Astrocyte of the spinal cord (primary cell): Measurements from ENCODE around the gene MLPH.
A peak's percentile ranks its signal among the peaks of the same experiment; 100 is the strongest.

Experiments used
- DNase-seq: peaks from one replicate; pipeline ENCODE4 v3.0.0; 2011; ENCODE audit warnings: low read depth, low spot score
- H3K4me3 ChIP-seq: 2 replicates; pipeline ENCODE4 v1.5.1; 2011; ENCODE audit warnings: low read depth, mild to moderate bottlenecking, low read length, moderate library complexity
- in situ Hi-C: cut with HindIII; loops from 2 replicates; pipeline ENCODE4 v1.10.0; 2017; ENCODE audit warnings: low sequenced_read_pairs
- TF ChIP-seq, protein P1 (sequence below): IDR thresholded peaks from 2 replicates; pipeline ENCODE4 v1.5.1; 2012; ENCODE audit warnings: low read depth, mild to moderate bottlenecking, low read length, inconsistent platforms

MLPH gene

DNA sequence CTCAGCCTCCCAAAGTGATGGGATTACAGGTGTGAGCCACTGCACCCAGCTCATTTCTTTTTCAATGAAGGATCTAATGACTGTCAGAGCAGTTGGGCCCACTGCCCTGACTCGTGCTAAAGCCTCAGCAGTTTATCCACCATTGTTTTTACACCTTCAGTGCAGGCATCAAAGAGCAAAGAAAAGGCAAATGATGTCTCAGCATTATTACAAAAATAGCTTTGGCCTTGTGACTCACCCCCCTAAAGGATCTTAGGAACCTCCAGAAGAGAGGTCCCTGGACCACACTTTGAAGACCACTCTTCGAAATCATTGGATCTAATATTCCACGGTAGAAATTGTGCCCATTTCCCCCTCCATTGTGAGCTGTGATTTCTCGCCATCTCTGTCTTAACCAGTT lies 21.3 kb downstream of the MLPH start:
- H3K4me3 ChIP-seq: no peak overlapping the region
- in situ Hi-C loops: no loop called here
- no peak for DNase-seq
- TF ChIP-seq, protein P1, sequence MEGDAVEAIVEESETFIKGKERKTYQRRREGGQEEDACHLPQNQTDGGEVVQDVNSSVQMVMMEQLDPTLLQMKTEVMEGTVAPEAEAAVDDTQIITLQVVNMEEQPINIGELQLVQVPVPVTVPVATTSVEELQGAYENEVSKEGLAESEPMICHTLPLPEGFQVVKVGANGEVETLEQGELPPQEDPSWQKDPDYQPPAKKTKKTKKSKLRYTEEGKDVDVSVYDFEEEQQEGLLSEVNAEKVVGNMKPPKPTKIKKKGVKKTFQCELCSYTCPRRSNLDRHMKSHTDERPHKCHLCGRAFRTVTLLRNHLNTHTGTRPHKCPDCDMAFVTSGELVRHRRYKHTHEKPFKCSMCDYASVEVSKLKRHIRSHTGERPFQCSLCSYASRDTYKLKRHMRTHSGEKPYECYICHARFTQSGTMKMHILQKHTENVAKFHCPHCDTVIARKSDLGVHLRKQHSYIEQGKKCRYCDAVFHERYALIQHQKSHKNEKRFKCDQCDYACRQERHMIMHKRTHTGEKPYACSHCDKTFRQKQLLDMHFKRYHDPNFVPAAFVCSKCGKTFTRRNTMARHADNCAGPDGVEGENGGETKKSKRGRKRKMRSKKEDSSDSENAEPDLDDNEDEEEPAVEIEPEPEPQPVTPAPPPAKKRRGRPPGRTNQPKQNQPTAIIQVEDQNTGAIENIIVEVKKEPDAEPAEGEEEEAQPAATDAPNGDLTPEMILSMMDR: no peak

DNA sequence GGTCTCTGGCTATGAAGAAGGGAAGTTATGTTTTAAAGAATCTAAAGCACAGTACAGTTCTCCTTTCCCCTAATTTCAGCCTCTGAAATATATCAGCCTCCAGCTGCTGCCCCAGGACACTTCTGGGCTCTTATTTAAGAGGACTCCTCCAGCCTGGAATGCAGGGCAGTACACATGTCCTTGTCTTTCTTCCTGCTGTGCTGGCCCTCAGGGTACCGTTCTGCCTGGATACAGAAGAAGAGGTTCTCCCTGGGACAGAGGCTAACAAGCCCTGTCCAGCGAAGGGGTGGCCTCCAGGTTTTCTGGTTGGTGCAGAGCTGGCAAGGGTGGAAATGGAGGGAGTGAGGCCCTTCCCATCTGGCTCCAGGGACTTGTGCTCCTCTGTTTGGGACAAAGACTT lies 22.1 kb downstream of the MLPH start:
- TF ChIP-seq, protein P1: no peak
- in situ Hi-C loops: no loop called here
- DNase-seq: no peak
- no peak overlapping the region for H3K4me3 ChIP-seq

DNA sequence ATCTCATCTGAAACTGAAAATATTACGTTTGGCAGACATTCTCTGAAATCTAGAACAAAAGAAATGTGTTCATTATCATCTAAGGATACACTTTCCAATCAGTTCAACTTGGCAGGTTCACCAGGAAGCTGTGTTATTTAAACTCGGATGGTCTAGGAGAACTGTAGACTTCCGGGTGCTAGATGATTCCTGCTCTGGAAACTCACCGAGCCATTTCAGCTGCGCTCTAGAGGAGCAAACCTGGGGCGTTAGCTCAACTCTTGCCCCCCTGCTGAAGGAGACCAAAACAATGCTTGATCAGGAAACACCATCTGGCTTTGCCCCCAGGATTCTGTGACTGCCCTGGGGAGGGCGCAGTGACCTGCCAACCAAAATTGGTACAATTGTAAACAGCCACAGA lies 22.9 kb downstream of the MLPH start:
- in situ Hi-C loops: no loop called here

DNA sequence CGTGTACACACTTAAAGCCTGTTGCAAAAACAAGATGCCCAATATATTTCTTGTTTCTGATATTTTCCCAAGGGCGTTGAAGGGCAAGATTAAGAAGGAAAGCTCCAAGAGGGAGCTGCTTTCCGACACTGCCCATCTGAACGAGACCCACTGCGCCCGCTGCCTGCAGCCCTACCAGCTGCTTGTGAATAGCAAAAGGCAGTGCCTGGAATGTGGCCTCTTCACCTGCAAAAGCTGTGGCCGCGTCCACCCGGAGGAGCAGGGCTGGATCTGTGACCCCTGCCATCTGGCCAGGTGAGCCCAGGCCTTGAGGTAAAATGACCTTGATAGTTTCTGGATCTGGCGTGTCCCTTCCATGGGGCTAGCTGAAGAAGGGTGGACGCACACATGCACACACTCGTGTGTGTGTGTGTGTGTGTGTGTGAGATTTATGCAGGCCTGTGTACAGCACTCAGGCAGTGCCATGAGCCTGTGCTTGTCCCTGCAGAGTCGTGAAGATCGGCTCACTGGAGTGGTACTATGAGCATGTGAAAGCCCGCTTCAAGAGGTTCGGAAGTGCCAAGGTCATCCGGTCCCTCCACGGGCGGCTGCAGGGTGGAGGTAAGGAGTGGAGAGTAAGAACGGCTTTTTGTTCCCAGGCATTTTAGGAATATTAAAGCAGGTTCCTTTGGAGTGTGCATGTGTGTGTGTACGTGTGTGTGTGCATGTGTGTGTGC lies 23.6 kb downstream of the MLPH start:
- TF ChIP-seq, protein P1: no peak
- no peak overlapping the region for H3K4me3 ChIP-seq
- in situ Hi-C loops: no loop called here
- DNase-seq: no peak

More for the DNA sequence above, 22.9 kb downstream of the MLPH start:
- no peak for DNase-seq
- TF ChIP-seq, protein P1: no peak
- H3K4me3 ChIP-seq: no peak overlapping the region

DNA sequence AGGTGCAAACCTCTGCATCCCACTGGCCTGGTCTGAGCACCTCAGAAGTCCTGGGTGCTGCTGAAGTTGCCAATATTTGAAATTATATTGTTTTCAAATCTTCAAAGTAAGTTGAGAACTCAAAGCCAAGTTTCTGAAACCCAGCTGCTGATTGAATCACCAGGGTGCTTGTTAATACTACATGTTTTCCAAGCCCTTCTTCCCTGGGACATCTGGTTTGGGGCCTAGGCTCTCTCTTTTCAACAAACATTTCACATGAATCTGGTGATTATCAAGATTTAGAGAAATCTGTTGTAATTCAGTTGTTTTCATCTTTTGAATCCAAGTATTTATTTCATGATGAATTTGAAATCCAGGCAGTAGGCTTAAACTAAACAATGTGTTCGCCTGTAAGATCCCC lies 24.4 kb downstream of the MLPH start:
- DNase-seq: peak; percentile 36
- no peak overlapping the region for H3K4me3 ChIP-seq
- TF ChIP-seq, protein P1: no peak
- in situ Hi-C loops: no loop called here

DNA sequence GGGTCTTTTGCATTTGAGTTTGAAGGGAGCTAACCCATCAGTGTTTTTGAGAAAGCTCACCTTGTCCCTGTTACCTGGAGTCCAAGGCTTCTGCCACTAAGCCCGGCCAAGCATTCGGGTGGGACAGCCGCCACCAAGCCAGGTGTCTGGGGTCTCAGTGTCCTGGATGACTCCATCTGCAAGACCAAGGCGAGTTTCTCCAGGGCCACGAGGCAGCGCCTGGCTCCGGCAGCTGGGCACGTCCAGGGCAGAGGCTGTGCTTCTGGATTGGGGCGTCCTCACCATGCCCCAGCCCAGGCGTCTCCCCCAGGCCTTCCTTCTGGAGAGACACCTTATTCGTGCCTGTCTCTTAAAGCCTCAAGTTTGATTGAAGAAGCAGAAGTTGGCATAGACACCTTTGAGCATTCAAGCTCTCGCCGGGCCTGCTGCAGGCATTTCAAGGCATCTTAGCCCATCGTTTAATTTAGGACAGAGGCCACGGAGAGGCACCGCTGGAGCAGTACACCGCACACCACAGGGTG lies 24.9 kb downstream of the MLPH start:
- DNase-seq: no peak
- TF ChIP-seq, protein P1: no peak
- in situ Hi-C loops: no loop called here
- no peak overlapping the region for H3K4me3 ChIP-seq
